Ectodermal cell (in vitro differentiated cells): ENCODE results near the gene JOSD2.
A peak's percentile ranks its signal among the peaks of the same experiment; 100 is the strongest.

ENCODE experiments used
- H3K27ac ChIP-seq: 2 replicates; pipeline ENCODE4 v1.7.0; 2013; ENCODE audit warnings: mild to moderate bottlenecking, low read depth, low read length; ENCODE audit not compliant: insufficient read depth, poor library complexity, severe bottlenecking
- H3K27me3 ChIP-seq: 2 replicates; pipeline ENCODE4 v1.7.0; 2013; ENCODE audit warnings: mild to moderate bottlenecking, low read length; ENCODE audit not compliant: insufficient read depth, control insufficient read depth, poor library complexity, severe bottlenecking
- H3K36me3 ChIP-seq: one replicate; pipeline ENCODE4 v1.7.0; 2013; ENCODE audit warnings: low read length; ENCODE audit not compliant: control insufficient read depth, insufficient read depth
- H3K4me1 ChIP-seq: one replicate; pipeline ENCODE4 v1.7.0; 2013; ENCODE audit warnings: low read length; ENCODE audit not compliant: control insufficient read depth, insufficient read depth
- H3K4me3 ChIP-seq: 2 replicates; pipeline ENCODE4 v1.7.0; 2013; ENCODE audit warnings: low read depth, low read length, control low read depth; ENCODE audit not compliant: insufficient read depth
- H3K9me3 ChIP-seq: 2 replicates; pipeline ENCODE4 v1.7.0; 2013; ENCODE audit warnings: mild to moderate bottlenecking, low read length, moderate library complexity; ENCODE audit not compliant: control insufficient read depth
- WGBS, 2 experiments: methylation state at CpG; one replicate each; pipeline ENCODE4 v1.1.7; 2013; ENCODE audit warnings: missing lambda C conversion rate in 2 of 2; 5-methylcytosine and 5-hydroxymethylcytosine counted together

Gene JOSD2

DNA sequence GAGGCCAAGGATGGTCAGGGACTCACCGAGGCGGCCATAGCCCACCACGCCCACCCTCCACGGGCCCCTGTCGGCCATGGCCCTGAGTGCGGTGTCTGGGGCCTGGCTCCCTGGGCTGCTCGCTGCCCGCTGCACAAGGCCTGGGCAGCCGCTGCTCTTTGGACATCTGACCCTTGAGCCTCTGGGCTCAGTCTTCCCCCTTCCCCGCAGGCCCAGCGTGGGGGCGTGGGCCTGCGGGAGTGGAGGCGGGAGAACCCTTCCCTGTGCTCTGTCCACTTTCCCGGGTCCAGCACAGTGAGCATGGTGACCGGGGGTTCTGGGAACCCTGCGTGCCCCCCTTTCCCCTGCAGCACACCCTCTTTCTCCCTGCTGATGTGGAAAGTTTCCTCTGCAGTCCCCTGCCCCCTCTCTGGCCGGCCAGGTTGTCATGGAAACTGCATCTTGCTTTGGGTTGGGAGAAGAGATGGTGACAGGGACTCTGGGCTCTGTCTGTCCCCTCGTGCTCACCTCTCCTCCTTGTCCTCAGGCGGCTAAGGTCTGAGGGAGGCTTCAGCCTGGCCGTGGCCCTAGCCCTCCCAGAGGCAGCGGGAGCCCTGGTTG, 2.9 kb upstream of the JOSD2 start, which contains the start of gene ASPDH:
TSS of gene ASPDH (minus strand) at position 168 of the 600 bp plus-strand sequence. CDS start at position 78, 90 bp downstream.
- WGBS, 2 experiments: 74 to 76% methylated on average over 22 of the region's 22 CpGs
- Histone ChIP-seq H3K4me1 (peaks cover 17% of the 10 kb centered on the region), H3K9me3 (no peaks in the 10 kb centered on the region), H3K36me3 (peaks cover 11% of the 10 kb centered on the region), H3K27ac (peak within 1 kb of the TSS; percentile 16), H3K27me3 (no peaks in the 10 kb centered on the region), H3K4me3 (no peak within 1 kb of the TSS)

DNA sequence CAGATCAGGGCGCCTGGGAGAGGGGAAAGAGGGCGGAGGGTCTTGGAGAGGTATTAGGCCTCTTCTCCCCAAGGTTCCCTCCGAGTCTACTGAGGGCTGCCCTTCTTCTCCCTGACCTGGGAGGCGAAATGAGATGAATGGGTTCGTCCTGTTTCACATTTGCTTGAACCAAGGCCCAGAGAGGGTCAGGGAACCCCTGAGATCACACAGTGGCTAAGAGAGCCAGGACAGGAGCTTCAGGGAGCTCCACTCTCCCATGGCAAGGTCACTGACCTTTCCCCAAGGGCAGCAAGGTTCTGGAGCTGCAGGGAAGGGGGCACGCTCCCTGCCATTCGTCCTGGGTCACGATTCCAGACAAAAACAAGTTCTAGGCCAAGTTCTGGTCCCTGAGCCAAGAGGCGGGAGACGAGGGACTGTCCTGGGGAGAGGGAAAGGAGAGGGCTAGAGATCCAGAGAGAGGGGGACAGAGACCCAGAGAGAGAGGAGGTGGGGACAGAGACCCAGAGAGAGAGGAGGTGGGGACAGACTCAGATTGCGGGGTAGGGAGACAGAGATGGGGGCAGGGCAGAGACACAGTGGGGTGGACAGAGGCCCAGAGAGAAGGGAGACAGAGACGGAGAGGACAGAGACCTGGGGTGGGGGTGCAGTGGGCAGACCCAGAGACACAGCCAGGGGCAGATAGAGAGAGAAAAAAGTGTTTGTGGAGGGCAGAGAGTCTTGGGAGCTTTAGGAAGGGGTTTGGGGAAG, 2.2 kb upstream of the JOSD2 start:
- Histone ChIP-seq H3K9me3 (no peaks in the 10 kb centered on the region), H3K4me3 (no peak overlapping the region), H3K27me3 (no peaks in the 10 kb centered on the region), H3K36me3 (peaks cover 4% of the 10 kb centered on the region), H3K4me1 (peaks cover 17% of the 10 kb centered on the region), H3K27ac (no peak overlapping the region)
- WGBS, 2 experiments: 83 to 88% methylated on average over 12 of the region's 12 CpGs

DNA sequence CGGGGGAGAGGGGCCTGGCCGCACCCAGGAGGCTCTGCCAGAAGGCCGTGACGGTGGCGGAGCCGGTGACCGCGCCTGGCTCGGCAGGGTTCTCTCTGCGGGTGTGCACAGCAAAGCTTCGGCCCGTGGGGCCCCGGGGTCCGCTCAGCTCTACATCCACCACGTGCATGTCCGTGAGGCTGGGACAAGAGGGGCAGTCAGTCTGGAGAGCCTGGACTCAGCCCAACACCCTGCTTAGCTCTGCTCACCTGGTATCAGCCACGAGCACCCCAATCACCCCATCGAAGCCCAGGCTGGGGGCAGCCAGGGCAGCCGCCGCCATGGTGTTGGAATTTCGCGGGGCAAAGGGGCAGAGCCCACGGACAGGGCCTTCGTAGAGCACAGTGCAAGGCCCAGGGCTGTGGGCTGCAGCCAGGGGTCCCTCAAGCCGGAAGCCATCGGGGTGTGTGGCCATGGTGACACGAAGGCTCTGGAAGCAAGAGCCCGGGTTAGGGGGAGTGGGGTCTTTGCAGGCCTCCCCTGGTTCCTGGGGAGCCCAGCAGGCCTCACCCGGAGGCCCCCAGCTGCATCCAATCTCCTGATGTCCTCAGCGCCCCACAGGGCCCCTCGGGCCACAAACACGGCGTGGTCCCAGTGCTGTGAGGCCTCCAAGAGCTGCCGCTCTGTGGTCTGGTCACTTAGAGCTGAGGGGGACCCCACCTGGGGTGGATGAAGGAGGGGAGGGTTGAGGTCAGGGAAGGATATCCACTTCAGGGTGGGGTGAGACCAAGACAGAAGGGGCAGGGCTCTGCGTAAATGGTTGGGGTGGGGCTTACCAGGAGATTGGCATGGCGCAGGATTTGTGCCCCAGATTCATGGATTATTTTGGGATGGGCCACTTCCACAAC, 1.4 kb upstream of the JOSD2 start:
- Histone ChIP-seq H3K4me1 (peaks cover 17% of the 10 kb centered on the region), H3K27ac (no peak overlapping the region), H3K36me3 (peaks cover 3% of the 10 kb centered on the region), H3K27me3 (no peaks in the 10 kb centered on the region), H3K9me3 (no peaks in the 10 kb centered on the region), H3K4me3 (no peak overlapping the region)
- WGBS, 2 experiments: 94% methylated on average over 36 of the region's 36 CpGs

DNA sequence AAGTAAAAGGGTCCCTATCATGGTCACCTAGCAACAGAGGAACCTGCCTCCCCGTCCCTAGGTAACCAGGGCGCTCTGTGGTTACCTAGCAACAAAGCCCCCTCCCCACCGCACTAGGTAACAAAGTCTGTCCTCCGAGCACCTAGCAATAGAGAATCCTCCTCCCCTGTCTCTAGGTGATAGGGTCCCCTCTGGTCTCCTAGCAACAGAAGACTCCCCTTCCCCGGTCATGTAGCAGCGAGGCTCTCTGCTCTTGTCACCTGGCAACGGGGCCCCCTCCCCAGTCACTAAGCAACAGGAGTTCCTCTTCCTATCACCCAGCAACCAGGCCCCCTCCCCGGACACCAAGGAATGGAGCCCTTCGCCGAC, 307 bp downstream of the JOSD2 start:
- 20 to 21% methylated on average over 10 of the region's 10 CpGs for whole genome bisulfite sequencing, 2 experiments
- peak overlapping the region; percentile 88 for H3K27ac ChIP-seq

DNA sequence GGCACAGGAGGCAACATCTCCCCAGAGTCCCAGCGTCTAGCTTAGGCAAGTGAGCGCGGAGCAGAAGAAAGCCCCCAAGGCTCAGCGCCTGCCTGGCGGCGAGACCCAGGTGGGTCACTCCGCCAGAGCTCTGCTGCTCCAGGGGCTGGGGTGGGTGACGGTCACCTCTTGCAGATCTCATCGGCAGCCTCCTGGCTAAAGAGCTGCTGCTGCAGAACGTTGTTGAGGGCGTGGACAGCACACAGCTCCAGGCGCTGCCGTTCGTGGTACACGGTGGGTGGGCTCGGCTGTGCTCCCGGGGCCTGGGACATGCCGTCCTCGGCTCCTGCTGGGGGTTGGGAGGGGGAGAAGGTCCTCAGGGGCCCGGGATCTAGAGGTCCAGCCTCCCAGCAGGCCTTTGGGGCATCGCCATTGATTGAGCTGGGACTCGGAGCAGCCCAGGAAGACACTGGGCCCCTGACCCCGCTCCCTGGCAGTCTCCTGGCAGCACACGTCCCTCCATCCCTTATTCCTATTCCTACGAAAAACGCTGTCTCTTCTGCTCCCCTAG, 795 bp downstream of the JOSD2 start:
- Histone ChIP-seq H3K27me3 (no peaks in the 10 kb centered on the region), H3K36me3 (no peaks in the 10 kb centered on the region), H3K4me3 (peak overlapping the region; percentile 47), H3K4me1 (peaks cover 17% of the 10 kb centered on the region), H3K27ac (peak overlapping the region; percentile 88), H3K9me3 (no peaks in the 10 kb centered on the region)
- 64 to 66% methylated on average over 26 of the region's 26 CpGs for WGBS, 2 experiments

More for the DNA sequence above, 307 bp downstream of the JOSD2 start:
- no peaks in the 10 kb centered on the region for H3K27me3 ChIP-seq
- H3K36me3 ChIP-seq: no peaks in the 10 kb centered on the region
- H3K9me3 ChIP-seq: no peaks in the 10 kb centered on the region
- peak overlapping the region; percentile 47 for H3K4me3 ChIP-seq
- peaks cover 17% of the 10 kb centered on the region for H3K4me1 ChIP-seq

DNA sequence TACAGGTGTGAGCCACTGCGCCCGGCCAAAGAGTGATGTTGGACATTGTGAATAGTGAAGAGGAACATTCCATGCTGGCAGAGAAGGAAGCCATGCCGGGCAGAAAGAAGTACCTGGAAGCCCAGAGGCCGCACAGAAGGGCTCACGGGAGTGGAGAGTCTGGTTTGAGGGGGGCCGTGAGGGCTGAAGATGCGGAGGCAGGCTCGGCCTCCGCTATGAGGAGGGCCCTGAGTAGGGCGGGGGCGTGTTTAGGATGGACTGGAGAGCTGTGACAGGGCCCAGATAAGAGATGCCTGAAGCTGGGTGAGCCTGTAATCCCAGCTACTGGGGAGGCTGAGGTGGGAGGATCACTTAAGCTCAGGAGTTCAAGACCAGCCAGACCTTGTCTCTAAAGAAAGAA, 1.6 kb downstream of the JOSD2 start:
- no peak overlapping the region for H3K4me3 ChIP-seq
- no peak overlapping the region for H3K27ac ChIP-seq
- H3K27me3 ChIP-seq: no peaks in the 10 kb centered on the region
- no peaks in the 10 kb centered on the region for H3K9me3 ChIP-seq
- 87 to 90% methylated on average over 11 of the region's 11 CpGs for WGBS, 2 experiments
- H3K4me1 ChIP-seq: peaks cover 14% of the 10 kb centered on the region
- H3K36me3 ChIP-seq: no peaks in the 10 kb centered on the region

DNA sequence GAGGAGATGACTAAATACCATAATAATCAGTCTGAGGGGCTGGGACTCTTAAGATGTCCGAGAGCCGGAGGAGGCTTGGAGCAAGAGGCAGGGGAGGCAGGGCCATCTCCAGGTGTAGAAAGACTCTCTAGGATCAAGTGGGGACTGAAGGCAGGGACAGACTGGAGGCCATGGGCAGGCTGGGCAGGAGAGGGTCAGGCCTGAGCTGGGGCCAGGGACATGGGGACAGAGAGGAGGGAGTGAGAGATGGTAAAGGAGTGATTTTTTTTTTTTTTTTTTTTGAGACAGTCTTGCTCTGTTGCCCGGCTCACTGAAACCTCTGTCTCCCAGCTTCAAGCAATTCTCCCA, 2.2 kb downstream of the JOSD2 start:
- 71 to 92% methylated on average over 3 of the region's 3 CpGs for WGBS, 2 experiments
- Histone ChIP-seq H3K4me1 (peaks cover 9% of the 10 kb centered on the region), H3K27me3 (no peaks in the 10 kb centered on the region), H3K9me3 (no peaks in the 10 kb centered on the region), H3K27ac (no peak overlapping the region), H3K4me3 (no peak overlapping the region), H3K36me3 (no peaks in the 10 kb centered on the region)

DNA sequence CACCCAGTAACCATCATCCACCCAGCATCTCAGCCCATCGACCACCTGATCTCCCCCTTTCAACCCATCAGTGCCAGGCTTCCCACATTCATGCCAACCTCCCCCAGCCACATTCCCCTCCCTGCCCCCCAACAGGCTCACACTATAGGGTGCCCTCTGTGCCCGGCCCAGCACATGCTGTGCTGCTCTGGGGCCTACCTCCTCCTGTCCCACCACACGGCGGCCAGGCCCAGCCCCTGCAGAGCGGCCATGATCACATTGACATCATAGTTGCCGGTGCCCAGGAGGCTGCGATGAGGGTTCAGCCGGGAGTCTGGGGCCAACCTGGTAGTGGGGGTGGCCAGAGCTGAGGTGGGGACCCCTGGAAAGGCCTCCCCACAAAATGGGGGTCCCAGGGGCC, 3.6 kb downstream of the JOSD2 start:
- Histone ChIP-seq H3K4me1 (peaks cover 5% of the 10 kb centered on the region), H3K27ac (no peak overlapping the region), H3K9me3 (no peaks in the 10 kb centered on the region), H3K4me3 (no peak overlapping the region), H3K27me3 (no peaks in the 10 kb centered on the region), H3K36me3 (no peaks in the 10 kb centered on the region)
- 90 to 92% methylated on average over 8 of the region's 8 CpGs for WGBS, 2 experiments

DNA sequence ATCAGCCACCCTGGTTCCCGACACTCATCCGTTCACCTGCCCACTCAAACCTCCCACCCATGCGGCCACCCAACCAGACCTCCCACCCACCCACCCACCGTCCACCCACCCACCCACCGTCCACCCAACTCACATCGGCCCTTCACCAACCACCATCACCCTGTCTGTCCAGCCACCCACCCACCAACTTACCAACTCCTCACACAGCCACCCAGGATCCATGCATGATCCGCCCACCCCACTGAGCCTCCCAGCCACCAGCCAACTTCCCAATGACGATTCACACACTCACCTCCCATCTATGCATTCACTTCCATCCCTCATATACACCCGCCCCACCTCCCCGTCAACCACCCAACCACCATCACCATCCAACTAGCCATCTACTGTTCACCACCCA, 4.3 kb downstream of the JOSD2 start:
- Histone ChIP-seq H3K27me3 (no peaks in the 10 kb centered on the region), H3K4me1 (peaks cover 5% of the 10 kb centered on the region), H3K36me3 (no peaks in the 10 kb centered on the region), H3K9me3 (no peaks in the 10 kb centered on the region), H3K27ac (no peak overlapping the region), H3K4me3 (no peak overlapping the region)
- 82 to 92% methylated on average over 7 to 8 of the region's 10 CpGs for WGBS, 2 experiments
